Gastroesophageal sphincter (tissue), 4 donors: ENCODE data around the gene FAHD2B. TPM values are rescaled to one million over a fixed set of nuclear protein-coding genes. Genes with fewer than 3 reads are reported as not detected.
"Not testable (repeated sequence)": the region's sequence is repeated elsewhere in the genome, so short reads cannot be mapped to it uniquely, and the experiment has no call there.

Experiments used
- ATAC-seq: fragments of 150-250 bp; one replicate; pipeline ENCODE4 v1.9.1; 2016; ENCODE audit warnings: mild to moderate bottlenecking, moderate library complexity
- H3K27ac ChIP-seq, 4 donors: fragments of 200-600 bp; sonication (generic) in 3 of 4; 1 replicate in 3 of 4; 2 replicates in 1 of 4; pipeline ENCODE4 v1.5.1; 2016 to 2019
- H3K27me3 ChIP-seq: fragments of 200-600 bp; sonication (generic); one replicate; pipeline ENCODE4 v1.5.1; 2019
- H3K36me3 ChIP-seq, 2 donors: fragments of 200-600 bp; sonication (generic); one replicate each; pipeline ENCODE4 v1.5.1; 2019; ENCODE audit warnings: control low read depth in 1 of 2
- H3K4me1 ChIP-seq, 3 donors: fragments of 200-600 bp; sonication (generic); 1 replicate in 2 of 3; 2 replicates in 1 of 3; pipeline ENCODE4 v1.5.1; 2016 to 2019; ENCODE audit warnings: control low read depth in 2 of 3
- H3K4me3 ChIP-seq, 2 donors: fragments of 200-600 bp; sonication (generic); one replicate each; pipeline ENCODE4 v1.5.1; 2019; ENCODE audit warnings: mild to moderate bottlenecking in 1 of 2, moderate library complexity in 1 of 2
- H3K9me3 ChIP-seq, 3 donors: fragments of 200-600 bp; sonication (generic); one replicate each; pipeline ENCODE4 v1.5.1; 2017 to 2019; ENCODE audit warnings: control low read depth in 2 of 3
- CTCF ChIP-seq, 4 experiments: fragments of 200-600 bp in 2 of 4; fragments of 450-650 bp in 2 of 4; sonication (generic) in 1 of 4; IDR thresholded peaks; one replicate each; pipeline ENCODE4 v1.5.1; 2017 to 2019; ENCODE audit warnings: antibody characterized with exemption in 4 of 4, mild to moderate bottlenecking in 2 of 4, moderate library complexity in 2 of 4
- EP300 ChIP-seq: sonication (generic); formaldehyde crosslinking; IDR thresholded peaks from one replicate; pipeline ENCODE4 v1.6.1; 2017; ENCODE audit warnings: antibody characterized with exemption, mild to moderate bottlenecking
- POLR2A ChIP-seq, 2 donors: fragments of 450-650 bp; IDR thresholded peaks; one replicate each; pipeline ENCODE4 v1.6.1; 2017; ENCODE audit warnings: antibody characterized with exemption in 2 of 2, mild to moderate bottlenecking in 2 of 2, moderate library complexity in 1 of 2
- POLR2AphosphoS5 ChIP-seq: sonication (generic); formaldehyde crosslinking; IDR thresholded peaks from one replicate; pipeline ENCODE4 v1.6.1; 2017; ENCODE audit warnings: antibody characterized with exemption
- WGBS, 2 donors: methylation state at CpG; one replicate each; pipeline ENCODE4 v1.1.5; 2018; ENCODE audit warnings: low coverage in 1 of 2; 5-methylcytosine and 5-hydroxymethylcytosine counted together
- total RNA-seq, 4 donors: library from RNA; depleted of rRNA; stranded (reverse); fragments of >200 nt; gene quantifications; one replicate each; pipeline ENCODE4 v1.1.0, GENCODE V29; 2016

Gene FAHD2B
- total RNA-seq, 4 donors from 2014 or later = 12.1 to 26.1 (median 15.0) TPM

GRCh38 chr2:97068074-97068473 is 26.6 kb downstream of the FAHD2B start:
- no peak for ATAC-seq

GRCh38 chr2:97067279-97068004 is 27.2 kb downstream of the FAHD2B start:
- H3K36me3 ChIP-seq = no peaks in the 10 kb centered on the region
- no peak for ATAC-seq
- H3K27ac ChIP-seq = no peak overlapping the region
- H3K9me3 ChIP-seq = peaks cover 0 to 7% (median 0%) of the 10 kb centered on the region in 3 donors
- H3K4me1 ChIP-seq = no peaks in the 10 kb centered on the region
- 67 to 68% methylated on average over 2 to 5 of the region's 5 CpGs for WGBS, 2 donors
- H3K27me3 ChIP-seq = peaks cover 13% of the 10 kb centered on the region
- TF ChIP-seq EP300 (no peak), POLR2AphosphoS5 (no peak), CTCF (IDR thresholded peaks at IDR 0.05) (no peak), POLR2A (IDR thresholded peaks at IDR 0.05) (no peak)
- no peak overlapping the region for H3K4me3 ChIP-seq

More at GRCh38 chr2:97068074-97068473, 26.6 kb downstream of the FAHD2B start:
- H3K9me3 ChIP-seq = peaks cover 0 to 7% (median 0%) of the 10 kb centered on the region in 3 donors
- WGBS, 2 donors = no CpG with 5 or more reads among the region's 1 CpG
- H3K27me3 ChIP-seq = peaks cover 13% of the 10 kb centered on the region
- no peaks in the 10 kb centered on the region for H3K4me1 ChIP-seq
- H3K36me3 ChIP-seq = no peaks in the 10 kb centered on the region
- no peak overlapping the region for H3K27ac ChIP-seq
- H3K4me3 ChIP-seq = no peak overlapping the region
- TF ChIP-seq EP300 = no peak
- no peak for TF ChIP-seq POLR2AphosphoS5
- TF ChIP-seq POLR2A (IDR thresholded peaks at IDR 0.05) = no peak
- no peak for TF ChIP-seq CTCF (IDR thresholded peaks at IDR 0.05)

- H3K4me1 ChIP-seq, H3K4me3 ChIP-seq, ATAC-seq, H3K36me3 ChIP-seq, H3K27ac ChIP-seq, H3K9me3 ChIP-seq: not testable (repeated sequence)
- peaks cover 13% of the 10 kb centered on the region for H3K27me3 ChIP-seq
- WGBS, 2 donors = 60 to 67% methylated on average over 1 to 2 of the region's 5 CpGs
These were observed 28.7 kb downstream of the FAHD2B start for GRCh38 chr2:97066030-97066429.

- not testable (repeated sequence) for H3K9me3 ChIP-seq, ATAC-seq, H3K27ac ChIP-seq, H3K4me1 ChIP-seq, H3K27me3 ChIP-seq, H3K36me3 ChIP-seq, H3K4me3 ChIP-seq
- 64 to 69% methylated on average over 1 of the region's 1 CpG for WGBS, 2 donors
These were observed 32.7 kb downstream of the FAHD2B start for GRCh38 chr2:97062020-97062419.

GRCh38 chr2:97059782-97060181 is 34.9 kb downstream of the FAHD2B start:
- 20% methylated on average over 1 of the region's 7 CpGs; no CpG with 5 or more reads in 1 of the 2 donors for WGBS, 2 donors
- not testable (repeated sequence) for H3K36me3 ChIP-seq, H3K4me3 ChIP-seq, H3K27me3 ChIP-seq, H3K27ac ChIP-seq, ATAC-seq, H3K9me3 ChIP-seq, H3K4me1 ChIP-seq

GRCh38 chr2:97056150-97056549 is 38.5 kb downstream of the FAHD2B start:
- 77% methylated on average over 3 of the region's 3 CpGs; no CpG with 5 or more reads in 1 of the 2 donors for WGBS, 2 donors
- H3K27ac ChIP-seq, H3K4me3 ChIP-seq, H3K9me3 ChIP-seq, H3K4me1 ChIP-seq, ATAC-seq, H3K27me3 ChIP-seq, H3K36me3 ChIP-seq: not testable (repeated sequence)

GRCh38 chr2:97050032-97050431 is 44.6 kb downstream of the FAHD2B start:
- H3K27me3 ChIP-seq = peaks cover 11% of the 10 kb centered on the region
- not testable (repeated sequence) for H3K27ac ChIP-seq, H3K4me1 ChIP-seq, H3K4me3 ChIP-seq, ATAC-seq, H3K9me3 ChIP-seq, H3K36me3 ChIP-seq
- no CpG with 5 or more reads among the region's 2 CpGs for WGBS, 2 donors

- H3K4me1 ChIP-seq, H3K9me3 ChIP-seq, ATAC-seq, H3K4me3 ChIP-seq, H3K36me3 ChIP-seq, H3K27ac ChIP-seq: not testable (repeated sequence)
- H3K27me3 ChIP-seq = peaks cover 11% of the 10 kb centered on the region
- WGBS, 2 donors = 39 to 67% methylated on average over 1 to 4 of the region's 7 CpGs
These were observed 46.2 kb downstream of the FAHD2B start for GRCh38 chr2:97048448-97048847.

GRCh38 chr2:97046676-97047075 is 48.0 kb downstream of the FAHD2B start:
- not testable (repeated sequence) for ATAC-seq, H3K9me3 ChIP-seq, H3K36me3 ChIP-seq, H3K4me1 ChIP-seq, H3K27ac ChIP-seq, H3K4me3 ChIP-seq
- WGBS, 2 donors = 60% methylated on average over 1 of the region's 3 CpGs; no CpG with 5 or more reads in 1 of the 2 donors
- peaks cover 11% of the 10 kb centered on the region for H3K27me3 ChIP-seq

GRCh38 chr2:97045895-97046499 is 48.7 kb downstream of the FAHD2B start:
- not testable (repeated sequence) for H3K27ac ChIP-seq, H3K9me3 ChIP-seq, H3K36me3 ChIP-seq, ATAC-seq, H3K4me1 ChIP-seq, H3K4me3 ChIP-seq
- WGBS, 2 donors = 30 to 66% methylated on average over 2 to 3 of the region's 3 CpGs
- peaks cover 11% of the 10 kb centered on the region for H3K27me3 ChIP-seq
